GM12801 (cell line): ENCODE results near the gene CSMD2.

Experiments
- CTCF ChIP-seq: IDR thresholded peaks from one replicate; pipeline ENCODE4 v1.5.1; 2011; ENCODE audit warnings: control low read depth; ENCODE audit not compliant: insufficient read length; ENCODE audit errors: extremely low read depth

The CSMD2 gene

DNA sequence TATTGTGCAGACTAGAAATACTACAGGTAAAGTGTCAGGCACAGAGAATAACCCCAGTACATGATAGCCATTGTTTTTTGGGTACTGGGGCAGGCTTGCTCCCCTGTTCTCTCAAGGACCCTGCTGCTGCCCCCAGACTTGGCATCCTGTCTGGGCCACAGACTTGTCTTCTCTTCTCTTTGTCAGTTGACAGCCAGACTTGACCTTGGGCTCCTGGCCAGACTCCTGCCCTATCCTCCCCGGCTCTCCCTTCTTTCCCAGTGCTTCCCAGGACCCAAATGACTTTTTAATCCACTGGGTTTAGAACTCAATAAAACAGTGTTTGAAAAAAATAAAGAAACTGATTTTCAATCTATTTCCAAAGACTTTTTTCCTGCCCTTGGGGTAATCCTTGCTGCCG, 649.4 kb downstream of the CSMD2 start:
- TF ChIP-seq CTCF = no peak

DNA sequence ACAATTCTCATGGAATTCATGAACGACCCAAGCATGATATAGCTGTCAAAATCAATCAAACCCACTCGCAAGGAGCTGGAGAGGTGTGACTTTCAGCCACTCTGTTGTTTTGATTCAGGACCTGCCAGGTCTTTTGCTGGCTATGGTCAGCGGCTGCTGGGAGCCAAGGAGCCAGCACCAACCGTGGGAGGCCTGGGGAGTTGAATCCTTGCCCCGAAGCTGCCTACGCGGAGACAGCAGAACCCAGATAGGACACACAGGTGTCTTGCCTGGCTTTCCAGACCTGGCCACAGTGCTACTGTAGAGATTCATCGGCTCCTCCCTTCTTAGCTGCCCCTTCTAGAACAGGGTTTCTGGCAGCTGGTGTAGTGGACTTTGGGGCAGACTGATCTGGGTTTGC, 649.9 kb downstream of the CSMD2 start:
- no peak for TF ChIP-seq CTCF

DNA sequence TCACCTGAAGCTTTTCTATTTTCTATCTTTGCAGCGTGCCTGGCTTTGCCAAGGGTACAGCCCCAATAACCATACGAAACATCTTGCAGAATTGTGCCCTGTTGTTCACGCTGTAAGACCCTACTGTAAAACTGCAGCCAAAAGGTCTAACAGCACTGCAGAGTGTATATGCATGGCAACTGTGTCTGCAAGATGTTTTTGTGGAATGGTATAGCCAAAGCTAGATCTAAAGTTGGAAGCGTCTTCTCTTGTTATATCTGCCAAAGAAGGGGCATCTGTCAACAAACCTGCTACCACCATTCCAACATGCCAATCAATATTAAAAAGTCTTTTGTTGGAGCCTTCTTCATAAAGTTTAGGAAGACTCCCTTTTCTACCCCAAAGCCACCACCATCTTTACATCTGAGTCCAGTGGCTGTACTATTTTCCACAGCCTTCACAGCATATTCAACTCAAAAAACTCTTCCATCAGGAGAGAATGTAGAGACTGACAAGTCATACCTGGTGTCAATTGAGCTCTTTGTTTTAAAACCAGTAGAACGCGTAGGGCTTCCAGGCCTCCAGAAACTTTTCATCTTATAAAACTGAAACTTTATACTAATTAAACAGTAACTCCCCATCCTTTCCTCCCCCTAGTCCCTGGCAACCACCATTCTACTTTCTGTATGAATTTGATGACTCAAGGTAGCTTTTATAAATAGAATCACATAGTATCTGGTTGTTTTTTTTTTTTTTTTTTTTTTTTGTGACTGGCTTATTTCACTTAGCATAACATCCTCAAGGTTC, 652.6 kb downstream of the CSMD2 start:
- TF ChIP-seq CTCF = no peak

DNA sequence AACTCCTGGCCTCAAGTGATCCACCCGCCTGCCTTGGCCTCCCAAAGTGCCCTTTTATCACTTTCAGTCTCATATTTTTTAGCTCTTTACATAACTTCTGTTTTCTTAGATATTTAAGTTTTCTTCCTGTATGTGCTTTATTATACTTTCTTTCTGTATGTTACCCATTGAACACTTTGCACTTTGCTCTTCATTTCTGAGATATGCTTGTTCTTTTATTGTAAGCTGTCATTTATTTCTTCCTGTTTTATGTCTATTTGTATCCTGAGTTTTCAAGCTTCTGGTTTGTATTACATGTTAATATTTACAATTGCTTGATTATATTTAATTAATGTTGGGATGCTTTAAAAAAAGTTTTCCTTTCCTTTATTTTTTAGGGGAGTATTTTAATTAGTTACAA, 656.9 kb downstream of the CSMD2 start:
- no peak for TF ChIP-seq CTCF

- no peak for TF ChIP-seq CTCF
Observed at GRCh38 chr1:33507661-33508060, 657.4 kb downstream of the CSMD2 start.

DNA sequence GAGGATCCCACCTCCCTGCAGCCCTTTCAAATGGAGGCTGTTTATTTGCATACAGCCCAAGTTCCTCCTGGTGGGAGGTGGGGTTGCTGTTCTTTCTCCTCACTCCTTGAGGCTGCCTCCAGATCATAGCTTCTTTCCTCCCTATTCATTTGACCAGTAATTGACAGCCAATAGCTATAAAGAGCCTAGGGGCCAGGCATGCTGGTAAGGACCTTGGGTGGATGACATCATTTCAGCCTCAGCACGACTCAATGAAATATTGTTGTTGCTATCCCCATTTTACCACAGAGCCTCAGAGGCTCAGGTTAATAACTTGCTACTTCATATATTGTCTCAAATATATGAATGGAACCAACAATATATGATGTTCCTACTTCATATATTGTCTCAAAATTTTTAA, 661.5 kb downstream of the CSMD2 start:
- no peak for TF ChIP-seq CTCF

DNA sequence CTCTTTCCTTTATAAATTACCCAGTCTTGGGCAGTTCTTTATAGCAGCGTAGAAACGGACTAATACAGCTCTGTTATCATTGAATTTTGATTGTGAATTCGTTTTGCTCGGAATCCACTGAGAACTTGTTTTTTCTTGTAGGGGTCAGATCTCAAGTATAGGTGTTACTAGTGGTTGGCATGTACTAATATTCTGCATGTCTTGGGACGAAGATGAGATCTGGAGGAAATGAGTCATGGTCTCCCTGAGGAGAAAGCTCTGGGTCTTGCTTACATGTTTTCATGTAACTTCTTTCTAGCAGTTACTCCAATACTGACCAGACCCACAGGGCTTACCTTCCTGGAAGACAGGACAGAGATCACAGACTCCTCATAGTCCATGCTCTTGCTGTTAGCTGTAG, 662.3 kb downstream of the CSMD2 start:
- no peak for TF ChIP-seq CTCF
